ENCODE measurements around the gene CIAO3. TPM values are rescaled to one million over a fixed set of nuclear protein-coding genes. Genes with fewer than 3 reads are reported as not detected.

Gene CIAO3
- total and polyA plus RNA-seq, 2 donors (not counting 1 experiment from before 2014, with no cell fraction given): 59.4 to 68.4 TPM

DNA sequence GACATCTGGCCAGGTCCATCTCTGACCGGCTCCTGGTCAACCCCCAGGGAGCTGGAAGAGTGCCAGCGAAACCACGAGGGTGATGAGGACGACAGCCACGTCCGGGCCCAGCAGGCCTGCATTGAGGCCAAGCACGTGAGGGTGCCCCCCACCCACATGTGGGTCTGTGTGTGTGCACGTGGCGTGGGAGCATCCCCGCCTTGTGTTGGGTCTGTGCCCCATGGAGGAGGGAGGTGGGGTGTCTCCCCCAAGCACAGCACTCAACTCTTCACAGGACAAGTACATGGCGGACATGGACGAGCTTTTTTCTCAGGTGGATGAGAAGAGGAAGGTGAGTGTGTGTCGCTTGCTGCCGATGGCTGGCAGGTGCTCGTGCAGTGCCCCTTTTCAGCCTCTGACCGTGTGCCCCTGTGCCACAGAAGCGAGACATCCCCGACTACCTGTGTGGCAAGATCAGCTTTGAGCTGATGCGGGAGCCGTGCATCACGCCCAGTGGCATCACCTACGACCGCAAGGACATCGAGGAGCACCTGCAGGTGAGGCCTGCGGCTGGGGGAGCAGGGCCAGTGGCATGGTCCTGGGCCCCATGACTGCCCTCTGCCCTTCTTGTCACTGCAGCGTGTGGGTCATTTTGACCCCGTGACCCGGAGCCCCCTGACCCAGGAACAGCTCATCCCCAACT lies 58.9 kb downstream of the CIAO3 start:
- H3K4me1 ChIP-seq (ENCODE audit: control insufficient read depth in 2 of 2, insufficient read depth in 2 of 2, low read length in 2 of 2): peaks cover 28 to 61% of the 10 kb centered on the region in 2 donors
- Mint-ChIP-seq H3K27ac (peak overlapping the region; percentile 65), H3K4me1 (peaks cover 36% of the 10 kb centered on the region), H3K27me3 (no peaks in the 10 kb centered on the region), H3K4me3 (peak overlapping the region; percentile 80), H3K9me3 (ENCODE audit: insufficient read depth) (no peaks in the 10 kb centered on the region)
- H3K9me3 ChIP-seq (ENCODE audit: control extremely low read depth in 1 of 3, control insufficient read depth in 2 of 3, insufficient read depth in 1 of 3, low read length in 2 of 3): no peaks in the 10 kb centered on the region
- CTCF ChIA-PET: interaction anchor here (1.2 to 1.4 kb wide), 2 partner anchors 14 to 45 kb away, joined by 3 to 7 read pairs; partner anchors contain the start of genes METTL26 and RHOT2
- TF ChIP-seq, protein P1, sequence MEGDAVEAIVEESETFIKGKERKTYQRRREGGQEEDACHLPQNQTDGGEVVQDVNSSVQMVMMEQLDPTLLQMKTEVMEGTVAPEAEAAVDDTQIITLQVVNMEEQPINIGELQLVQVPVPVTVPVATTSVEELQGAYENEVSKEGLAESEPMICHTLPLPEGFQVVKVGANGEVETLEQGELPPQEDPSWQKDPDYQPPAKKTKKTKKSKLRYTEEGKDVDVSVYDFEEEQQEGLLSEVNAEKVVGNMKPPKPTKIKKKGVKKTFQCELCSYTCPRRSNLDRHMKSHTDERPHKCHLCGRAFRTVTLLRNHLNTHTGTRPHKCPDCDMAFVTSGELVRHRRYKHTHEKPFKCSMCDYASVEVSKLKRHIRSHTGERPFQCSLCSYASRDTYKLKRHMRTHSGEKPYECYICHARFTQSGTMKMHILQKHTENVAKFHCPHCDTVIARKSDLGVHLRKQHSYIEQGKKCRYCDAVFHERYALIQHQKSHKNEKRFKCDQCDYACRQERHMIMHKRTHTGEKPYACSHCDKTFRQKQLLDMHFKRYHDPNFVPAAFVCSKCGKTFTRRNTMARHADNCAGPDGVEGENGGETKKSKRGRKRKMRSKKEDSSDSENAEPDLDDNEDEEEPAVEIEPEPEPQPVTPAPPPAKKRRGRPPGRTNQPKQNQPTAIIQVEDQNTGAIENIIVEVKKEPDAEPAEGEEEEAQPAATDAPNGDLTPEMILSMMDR (IDR thresholded peaks at IDR 0.05): no peak
- no peak for TF ChIP-seq EZH2 (IDR thresholded peaks at IDR 0.05; ENCODE audit: borderline replicate concordance, insufficient read depth, low read depth, low read length, poor library complexity, severe bottlenecking)
- H2AFZ ChIP-seq (ENCODE audit: insufficient read depth, low read depth, low read length, poor library complexity, severe bottlenecking): no peak overlapping the region
- peaks cover 0 to 5% (median 2%) of the 10 kb centered on the region in 4 experiments for H3K27me3 ChIP-seq (replicated peaks in 1 of 4; ENCODE audit: control extremely low read depth in 1 of 4, control insufficient read depth in 3 of 4, insufficient read depth in 4 of 4, low read length in 3 of 4)
- POLR2A ChIA-PET: no interaction called here
- peaks cover 0 to 24% of the 10 kb centered on the region in 2 experiments for H3K36me3 ChIP-seq (replicated peaks in 1 of 2; ENCODE audit: control extremely low read depth in 1 of 2, control insufficient read depth in 1 of 2, extremely low read depth in 1 of 2, insufficient read depth in 2 of 2, low read length in 1 of 2)
- WGBS (ENCODE audit: insufficient coverage): 86% methylated on average over 26 of the region's 28 CpGs
- peak overlapping the region; percentile 99 for H3K4me2 ChIP-seq (replicated peaks; ENCODE audit: low read depth, low read length, poor library complexity, severe bottlenecking)
- peaks cover 31% of the 10 kb centered on the region for H4K20me1 ChIP-seq (ENCODE audit: control insufficient read depth, insufficient read depth, low read length, poor library complexity, severe bottlenecking)
- no peak for ATAC-seq (ENCODE audit: low read depth)
- no peak overlapping the region for H3K27ac ChIP-seq (ENCODE audit: low read length in 2 of 2)
- intact Hi-C loops (cut with micrococcal nuclease): loop anchor here (5.0 kb wide), 1 partner anchor 40 kb away; the partner anchor contains the start of gene ANTKMT
- DNase-seq: no peak
- no peak overlapping the region for H3K4me3 ChIP-seq (ENCODE audit: control extremely low read depth in 1 of 5, extremely low read depth in 1 of 5, insufficient read depth in 1 of 5, low read depth in 2 of 5, low read length in 4 of 5)
- H3K9ac ChIP-seq (ENCODE audit: low read length): no peak overlapping the region
- H3K79me2 ChIP-seq (ENCODE audit: control insufficient read depth, insufficient read depth, low read length): peaks cover 37% of the 10 kb centered on the region
